Aorta (tissue), 5 donors: ENCODE results near the gene ABCG1. TPM values are rescaled to one million over a fixed set of nuclear protein-coding genes. Genes with fewer than 3 reads are reported as not detected.

ENCODE experiments used
- ATAC-seq: fragments of 200-7000 bp; cut with Tn5 transposase; one replicate; pipeline ENCODE4 v1.9.1; 2022; ENCODE audit warnings: moderate library complexity; ENCODE audit not compliant: low FRiP score
- DNase-seq, 2 donors: peaks; one replicate each; pipeline ENCODE4 v3.0.0-alpha.2; 2020
- H3K27ac ChIP-seq, 2 donors: one replicate each; pipeline ENCODE4 v1.5.1; 2013; ENCODE audit warnings: low read length in 2 of 2, mild to moderate bottlenecking in 2 of 2, moderate library complexity in 2 of 2, control low read depth in 1 of 2, inconsistent platforms in 1 of 2, low read depth in 1 of 2
- H3K27me3 ChIP-seq, 2 donors: one replicate each; pipeline ENCODE4 v1.6.1; 2013; ENCODE audit warnings: control low read depth in 1 of 2, low read length in 1 of 2, mild to moderate bottlenecking in 1 of 2, moderate library complexity in 1 of 2; ENCODE audit not compliant: insufficient read depth in 2 of 2, control insufficient read depth in 1 of 2
- H3K36me3 ChIP-seq, 2 donors: one replicate each; pipeline ENCODE4 v1.6.1; 2013; ENCODE audit warnings: control low read depth in 1 of 2, low read length in 1 of 2, mild to moderate bottlenecking in 1 of 2; ENCODE audit not compliant: insufficient read depth in 2 of 2, control insufficient read depth in 1 of 2
- H3K4me1 ChIP-seq, 2 donors: one replicate each; pipeline ENCODE4 v1.6.1; 2013; ENCODE audit warnings: low read length in 2 of 2, control low read depth in 1 of 2, mild to moderate bottlenecking in 1 of 2, moderate library complexity in 1 of 2; ENCODE audit not compliant: insufficient read depth in 2 of 2, control insufficient read depth in 1 of 2
- H3K4me3 ChIP-seq, 2 donors: one replicate each; pipeline ENCODE4 v1.5.1; 2013; ENCODE audit warnings: low read length in 2 of 2, control low read depth in 1 of 2, mild to moderate bottlenecking in 1 of 2
- H3K9me3 ChIP-seq: one replicate; pipeline ENCODE4 v1.6.1; 2013; ENCODE audit warnings: mild to moderate bottlenecking, low read length; ENCODE audit not compliant: control insufficient read depth
- WGBS, 2 donors: extraction: QIAGEN DNeasy Blood & Tissue Kit; methylation state at CpG; one replicate each; pipeline ENCODE4 v1.1.7; 2013; 5-methylcytosine and 5-hydroxymethylcytosine counted together
- intact Hi-C, 2 donors: fragments of 100-400 bp; cut with DNase I; formaldehyde crosslinking; loops; one replicate each; pipeline versions ENCODE4 v1.14.2 to v1.15.0; 2022
- polyA plus RNA-seq, 2 donors: library from polyadenylated mRNA; stranded (reverse); fragments of 200-250 nt; gene quantifications; one replicate each; pipeline ENCODE4 v1.2.3, GENCODE V29; 2013
- total RNA-seq, 2 donors: library from RNA; stranded (reverse); fragmentation: NEBNext Ultra II Directional; extraction: Animal tissue kit (Norgen Biotek cat#: 25700); gene quantifications; one replicate each; pipeline ENCODE4 v1.2.1, GENCODE V29; 2021
- donor health status: healthy with polysubstance abuse.
- donor health status: Bipolar disorder and iron deficiency.
- donor health status: DM: no; HTN: no; CAD: no.
- donor health status: DM: no; HTN: no; CAD: no.
- donor health status: DM: yes; HTN: yes; CAD: no.

The ABCG1 gene
- total and polyA plus RNA-seq, 4 donors: 4.8 to 24.2 (median 13.1) TPM

DNA sequence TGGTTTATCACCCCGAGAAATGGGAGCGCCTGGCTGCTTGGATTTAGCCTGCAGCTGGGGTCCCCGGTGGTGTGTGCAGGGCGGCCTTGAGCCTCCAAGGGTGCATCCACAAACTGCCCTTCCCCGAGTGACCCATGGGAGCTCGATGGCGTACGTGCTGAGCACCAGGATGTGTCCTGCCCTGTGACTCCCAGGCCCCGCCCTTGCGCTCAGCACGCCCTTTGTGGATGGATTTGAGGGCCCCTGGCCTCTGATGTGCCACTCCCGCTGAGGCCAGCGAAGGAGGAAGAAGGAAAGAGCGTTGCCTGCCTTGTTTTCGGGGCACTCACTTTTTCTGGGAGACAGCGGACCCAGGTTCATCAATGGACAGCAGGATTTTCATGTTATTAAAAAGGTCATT, 98.0 kb downstream of the ABCG1 start:
- intact Hi-C loops: no loop called here
- H3K27ac ChIP-seq: no peak overlapping the region
- H3K9me3 ChIP-seq: no peaks in the 10 kb centered on the region
- no peak for ATAC-seq
- no peak for DNase-seq
- WGBS, 2 donors: 82 to 90% methylated on average over 16 of the region's 16 CpGs
- no peaks in the 10 kb centered on the region for H3K36me3 ChIP-seq
- H3K4me1 ChIP-seq: no peaks in the 10 kb centered on the region
- no peaks in the 10 kb centered on the region for H3K27me3 ChIP-seq
- H3K4me3 ChIP-seq: no peak overlapping the region

DNA sequence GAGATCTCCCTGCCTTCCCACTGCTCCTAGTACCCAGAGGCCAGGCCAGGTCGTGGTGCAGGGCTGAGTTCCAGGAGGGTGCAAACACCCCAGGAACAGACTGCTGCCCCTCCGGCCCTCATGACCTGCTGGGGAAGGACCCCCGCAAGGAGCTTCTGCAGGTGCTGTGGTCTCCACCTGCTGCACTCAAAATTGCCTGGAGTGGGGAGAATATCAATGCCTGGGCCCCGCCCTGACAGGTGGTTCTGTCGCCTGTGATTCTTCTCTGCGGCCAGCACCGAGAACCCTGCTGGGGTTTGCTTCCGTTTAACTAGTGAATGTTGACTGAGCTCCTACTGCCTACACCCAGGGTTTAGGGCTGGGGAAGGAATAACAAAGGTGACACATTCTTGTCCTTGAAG, 98.4 kb downstream of the ABCG1 start:
- Histone ChIP-seq H3K4me1 (no peaks in the 10 kb centered on the region), H3K4me3 (no peak overlapping the region), H3K36me3 (no peaks in the 10 kb centered on the region), H3K9me3 (no peaks in the 10 kb centered on the region), H3K27me3 (no peaks in the 10 kb centered on the region), H3K27ac (no peak overlapping the region)
- intact Hi-C loops: no loop called here
- WGBS, 2 donors: 62 to 71% methylated on average over 8 of the region's 8 CpGs
- ATAC-seq: no peak
- no peak for DNase-seq

DNA sequence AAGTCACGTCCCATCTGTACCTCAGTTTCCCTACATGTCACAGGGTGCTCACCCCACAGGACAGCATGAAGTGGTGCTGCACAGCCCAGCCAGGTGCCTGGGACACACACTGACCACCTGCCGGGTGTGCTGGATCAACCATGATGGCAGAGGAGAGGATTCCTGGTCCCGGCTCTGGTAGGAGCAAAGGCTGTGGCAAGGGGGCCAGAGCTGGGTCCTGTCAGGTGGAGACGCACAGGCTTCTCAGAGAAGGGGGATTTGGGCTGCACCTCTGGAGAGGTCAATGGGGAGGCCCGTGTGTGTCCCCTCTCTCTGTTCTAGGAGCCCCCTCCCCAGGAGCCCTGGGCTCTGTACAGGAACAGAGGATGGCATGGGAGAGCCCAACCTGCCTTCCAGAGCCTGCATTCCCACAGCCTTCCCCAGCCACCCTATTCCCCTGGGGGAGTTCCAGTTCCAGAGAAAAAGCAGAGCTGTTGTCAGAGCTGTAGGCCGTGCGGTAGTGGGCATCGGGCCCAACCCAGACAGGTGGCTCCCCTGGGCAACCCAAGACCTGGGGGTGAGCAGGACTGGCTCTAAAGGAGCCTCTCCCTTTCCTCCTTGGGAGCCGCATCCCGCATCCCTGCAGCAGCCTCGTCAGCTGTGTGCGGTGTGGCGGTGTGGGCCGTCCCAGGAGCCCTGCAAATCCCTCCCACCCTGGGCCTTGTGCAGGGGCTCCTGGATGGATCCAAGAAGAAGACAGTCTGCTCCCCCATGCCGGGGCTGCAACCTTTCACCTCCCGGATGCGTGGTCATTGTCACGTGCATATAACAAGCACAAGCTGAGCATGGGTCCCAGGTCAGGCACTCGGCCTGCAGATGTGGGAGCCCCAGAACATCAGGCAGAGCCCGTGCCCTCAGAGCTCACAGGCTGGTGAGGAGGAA, 99.1 kb downstream of the ABCG1 start:
- no peak for ATAC-seq
- Histone ChIP-seq H3K4me3 (no peak overlapping the region), H3K4me1 (no peaks in the 10 kb centered on the region), H3K27ac (no peak overlapping the region), H3K27me3 (no peaks in the 10 kb centered on the region), H3K36me3 (no peaks in the 10 kb centered on the region), H3K9me3 (no peaks in the 10 kb centered on the region)
- intact Hi-C loops: no loop called here
- WGBS, 2 donors: 69 to 76% methylated on average over 20 of the region's 20 CpGs
- no peak for DNase-seq

GRCh38 chr21:42319376-42319775, 100.4 kb downstream of the ABCG1 start:
- H3K4me1 ChIP-seq: no peaks in the 10 kb centered on the region
- no peak for ATAC-seq
- no peaks in the 10 kb centered on the region for H3K9me3 ChIP-seq
- no peak overlapping the region for H3K4me3 ChIP-seq
- H3K36me3 ChIP-seq: no peaks in the 10 kb centered on the region
- H3K27ac ChIP-seq: no peak overlapping the region
- WGBS, 2 donors: 72 to 79% methylated on average over 10 of the region's 10 CpGs
- H3K27me3 ChIP-seq: no peaks in the 10 kb centered on the region
- no peak for DNase-seq
- intact Hi-C loops: no loop called here

- H3K27ac ChIP-seq: no peak overlapping the region
- intact Hi-C loops: no loop called here
- H3K9me3 ChIP-seq: no peaks in the 10 kb centered on the region
- DNase-seq (no peak), ATAC-seq (peak; percentile 14)
- no peaks in the 10 kb centered on the region for H3K36me3 ChIP-seq
- no peak overlapping the region for H3K4me3 ChIP-seq
- H3K27me3 ChIP-seq: no peaks in the 10 kb centered on the region
- H3K4me1 ChIP-seq: no peaks in the 10 kb centered on the region
- 65 to 71% methylated on average over 17 of the region's 17 CpGs for WGBS, 2 donors
Observed at GRCh38 chr21:42319851-42320572, 101.1 kb downstream of the ABCG1 start.

GRCh38 chr21:42320791-42321190, 101.9 kb downstream of the ABCG1 start:
- WGBS, 2 donors: 88 to 90% methylated on average over 8 of the region's 8 CpGs
- intact Hi-C loops: no loop called here
- H3K9me3 ChIP-seq: peaks cover 2% of the 10 kb centered on the region
- no peaks in the 10 kb centered on the region for H3K4me1 ChIP-seq
- no peak for ATAC-seq
- H3K27ac ChIP-seq: no peak overlapping the region
- H3K4me3 ChIP-seq: no peak overlapping the region
- H3K36me3 ChIP-seq: no peaks in the 10 kb centered on the region
- DNase-seq: no peak
- H3K27me3 ChIP-seq: no peaks in the 10 kb centered on the region

DNA sequence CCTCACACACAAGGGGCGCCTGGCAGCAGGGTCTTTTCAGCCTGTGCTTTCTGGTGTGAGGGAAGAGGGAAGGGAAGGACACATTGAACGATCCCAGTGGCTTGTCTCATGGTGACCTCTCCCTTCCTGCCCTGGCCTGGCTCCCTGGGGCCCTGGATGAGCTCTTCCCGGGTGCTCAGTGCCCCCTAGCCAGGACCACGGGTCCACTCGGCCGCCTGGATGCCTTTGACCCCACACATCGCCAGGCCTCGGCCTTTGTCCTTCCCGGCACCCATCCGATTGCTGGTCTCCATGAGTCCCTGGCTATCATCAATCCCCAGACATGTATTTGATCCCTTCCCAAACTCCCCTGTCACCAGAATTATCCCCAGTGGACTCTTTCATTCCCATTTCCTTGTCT, 102.3 kb downstream of the ABCG1 start:
- Histone ChIP-seq H3K4me1 (no peaks in the 10 kb centered on the region), H3K27ac (no peak overlapping the region), H3K36me3 (no peaks in the 10 kb centered on the region), H3K4me3 (no peak overlapping the region), H3K27me3 (no peaks in the 10 kb centered on the region), H3K9me3 (peaks cover 2% of the 10 kb centered on the region)
- 82 to 84% methylated on average over 10 of the region's 10 CpGs for WGBS, 2 donors
- intact Hi-C loops: no loop called here
- DNase-seq: no peak
- no peak for ATAC-seq

GRCh38 chr21:42321845-42322244, 102.9 kb downstream of the ABCG1 start:
- DNase-seq: no peak
- ATAC-seq: no peak
- WGBS, 2 donors: 80 to 85% methylated on average over 4 of the region's 4 CpGs

GRCh38 chr21:42324896-42325295, 106.0 kb downstream of the ABCG1 start:
- WGBS, 2 donors: 83% methylated on average over 6 of the region's 6 CpGs
- intact Hi-C loops: no loop called here
- Histone ChIP-seq H3K4me3 (no peak overlapping the region), H3K36me3 (no peaks in the 10 kb centered on the region), H3K27ac (no peak overlapping the region), H3K9me3 (peaks cover 2% of the 10 kb centered on the region), H3K4me1 (no peaks in the 10 kb centered on the region), H3K27me3 (no peaks in the 10 kb centered on the region)
- ATAC-seq (no peak), DNase-seq (no peak)

More at GRCh38 chr21:42321845-42322244, 102.9 kb downstream of the ABCG1 start:
- H3K4me3 ChIP-seq: no peak overlapping the region
- no peaks in the 10 kb centered on the region for H3K27me3 ChIP-seq
- H3K27ac ChIP-seq: no peak overlapping the region
- intact Hi-C loops: no loop called here
- peaks cover 2% of the 10 kb centered on the region for H3K9me3 ChIP-seq
- H3K4me1 ChIP-seq: no peaks in the 10 kb centered on the region
- H3K36me3 ChIP-seq: no peaks in the 10 kb centered on the region
